Liver (tissue), 9 donors: ENCODE measurements around the gene CRHR1. TPM values are rescaled to one million over a fixed set of nuclear protein-coding genes. Genes with fewer than 3 reads are reported as not detected.

Experiments
- DNase-seq: peaks from one replicate; pipeline ENCODE4 v3.0.0-alpha.2; 2017; ENCODE audit warnings: low spot score
- H3K27ac ChIP-seq, 2 donors: one replicate each; pipeline ENCODE4 v1.7.0; 2013; ENCODE audit warnings: inconsistent platforms in 2 of 2, low read length in 2 of 2, control low read depth in 1 of 2, low read depth in 1 of 2, mild to moderate bottlenecking in 1 of 2
- H3K27me3 ChIP-seq, 4 donors: one replicate each; pipeline versions ENCODE4 v1.6.1 to v1.7.0; 2013; ENCODE audit warnings: low read length in 3 of 4, inconsistent platforms in 1 of 4, mild to moderate bottlenecking in 1 of 4, moderate library complexity in 1 of 4; ENCODE audit not compliant: control insufficient read depth in 4 of 4, insufficient read depth in 4 of 4
- H3K36me3 ChIP-seq, 4 donors: one replicate each; pipeline versions ENCODE4 v1.6.1 to v1.7.0; 2013; ENCODE audit warnings: low read length in 3 of 4, mild to moderate bottlenecking in 3 of 4, low read depth in 1 of 4, moderate library complexity in 1 of 4; ENCODE audit not compliant: control insufficient read depth in 4 of 4, insufficient read depth in 3 of 4
- H3K4me1 ChIP-seq, 4 donors: one replicate each; pipeline versions ENCODE4 v1.6.1 to v1.7.0; 2013; ENCODE audit warnings: low read length in 3 of 4, mild to moderate bottlenecking in 3 of 4, moderate library complexity in 1 of 4; ENCODE audit not compliant: control insufficient read depth in 4 of 4, insufficient read depth in 4 of 4
- H3K4me3 ChIP-seq, 3 donors: one replicate each; pipeline versions ENCODE4 v1.6.1 to v1.7.0; 2013; ENCODE audit warnings: low read length in 3 of 3, control low read depth in 1 of 3, low read depth in 1 of 3, mild to moderate bottlenecking in 1 of 3
- H3K9ac ChIP-seq, 2 donors: one replicate each; pipeline ENCODE4 v1.7.0; 2013; ENCODE audit warnings: low read length in 2 of 2, mild to moderate bottlenecking in 2 of 2, moderate library complexity in 2 of 2, control low read depth in 1 of 2, low read depth in 1 of 2
- H3K9me3 ChIP-seq, 4 donors: one replicate each; pipeline versions ENCODE4 v1.6.1 to v1.7.0; 2013; ENCODE audit warnings: low read length in 3 of 4; ENCODE audit not compliant: control insufficient read depth in 4 of 4
- FOXA1 ChIP-seq: IDR thresholded peaks from 2 replicates; pipeline ENCODE4 v1.6.1; 2016; ENCODE audit warnings: antibody characterized with exemption
- FOXA2 ChIP-seq: IDR thresholded peaks from 2 replicates; pipeline ENCODE4 v1.6.1; 2016; ENCODE audit warnings: antibody characterized with exemption
- GABPA ChIP-seq, 2 donors: IDR thresholded peaks in 1 of 2; conservative IDR thresholded peaks in 1 of 2; 2 replicates each; pipeline ENCODE4 v1.6.1; 2016; ENCODE audit warnings: antibody characterized with exemption in 2 of 2, mild to moderate bottlenecking in 1 of 2, moderate library complexity in 1 of 2
- HNF4A ChIP-seq, 2 donors: conservative IDR thresholded peaks; 2 replicates each; pipeline ENCODE4 v1.6.1; 2016; ENCODE audit warnings: antibody characterized with exemption in 2 of 2, mild to moderate bottlenecking in 2 of 2
- HNF4G ChIP-seq: IDR thresholded peaks from 2 replicates; pipeline ENCODE4 v1.6.1; 2016; ENCODE audit warnings: antibody characterized with exemption
- JUND ChIP-seq, 2 donors: IDR thresholded peaks; 2 replicates each; pipeline ENCODE4 v1.6.1; 2016; ENCODE audit warnings: antibody characterized with exemption in 2 of 2
- NR2F2 ChIP-seq: IDR thresholded peaks from 2 replicates; pipeline ENCODE4 v1.6.1; 2016; ENCODE audit warnings: antibody characterized with exemption
- RAD21 ChIP-seq, 2 donors: IDR thresholded peaks; 2 replicates each; pipeline ENCODE4 v1.6.1; 2016; ENCODE audit warnings: antibody characterized with exemption in 2 of 2, mild to moderate bottlenecking in 2 of 2
- SP1 ChIP-seq: IDR thresholded peaks from 2 replicates; pipeline ENCODE4 v1.6.1; 2018; ENCODE audit warnings: antibody characterized with exemption, mild to moderate bottlenecking
- TAF1 ChIP-seq: conservative IDR thresholded peaks from 2 replicates; pipeline ENCODE4 v1.6.1; 2016; ENCODE audit warnings: antibody characterized with exemption, mild to moderate bottlenecking
- YY1 ChIP-seq: IDR thresholded peaks from 2 replicates; pipeline ENCODE4 v1.6.1; 2016; ENCODE audit warnings: antibody characterized with exemption, mild to moderate bottlenecking
- WGBS: extraction: QIAGEN DNeasy Blood & Tissue Kit; methylation state at CpG from one replicate; pipeline ENCODE4 v1.1.7; 2013; 5-methylcytosine and 5-hydroxymethylcytosine counted together
- polyA plus RNA-seq, 2 donors: library from polyadenylated mRNA; stranded (reverse) in 1 of 2; unstranded in 1 of 2; fragments of 200-250 nt in 1 of 2; fragments of >200 nt in 1 of 2; fragmentation: Nextera tagmentation in 1 of 2; extraction: Ambion mirVana in 1 of 2; gene quantifications; one replicate each; pipeline versions ENCODE4 v1.2.1 to v1.2.3, GENCODE V29; 2013 to 2015
- total RNA-seq, 2 donors: library from RNA; depleted of rRNA; stranded (reverse); fragments of >200 nt; gene quantifications; one replicate each; pipeline ENCODE4 v1.2.3, GENCODE V29; 2014
- TF ChIP-seq, protein P1 (sequence below): IDR thresholded peaks from 2 replicates; pipeline ENCODE4 v1.6.1; 2016; ENCODE audit warnings: antibody characterized with exemption
- TF ChIP-seq, protein P2 (sequence below): IDR thresholded peaks from 2 replicates; pipeline ENCODE4 v1.6.1; 2016; ENCODE audit warnings: antibody characterized with exemption
- TF ChIP-seq, protein P3 (sequence below): IDR thresholded peaks from 2 replicates; pipeline ENCODE4 v1.6.1; 2016; ENCODE audit warnings: antibody characterized with exemption
- TF ChIP-seq, protein P4 (sequence below): fragments of 150-350 bp; IDR thresholded peaks from 2 replicates; pipeline ENCODE4 v1.5.1; 2017; ENCODE audit warnings: improper control_type of control experiment, low read depth, low read length; ENCODE audit not compliant: missing input control
- TF ChIP-seq, protein P5 (sequence below): IDR thresholded peaks from 2 replicates; pipeline ENCODE4 v1.6.1; 2016; ENCODE audit warnings: antibody characterized with exemption, mild to moderate bottlenecking
- donor health status: healthy.
- donor health status: healthy.
- donor health status: healthy.
- donor health status: healthy.
- donor health status: healthy.

Gene CRHR1
- total and polyA plus RNA-seq, 4 donors: not detected

DNA sequence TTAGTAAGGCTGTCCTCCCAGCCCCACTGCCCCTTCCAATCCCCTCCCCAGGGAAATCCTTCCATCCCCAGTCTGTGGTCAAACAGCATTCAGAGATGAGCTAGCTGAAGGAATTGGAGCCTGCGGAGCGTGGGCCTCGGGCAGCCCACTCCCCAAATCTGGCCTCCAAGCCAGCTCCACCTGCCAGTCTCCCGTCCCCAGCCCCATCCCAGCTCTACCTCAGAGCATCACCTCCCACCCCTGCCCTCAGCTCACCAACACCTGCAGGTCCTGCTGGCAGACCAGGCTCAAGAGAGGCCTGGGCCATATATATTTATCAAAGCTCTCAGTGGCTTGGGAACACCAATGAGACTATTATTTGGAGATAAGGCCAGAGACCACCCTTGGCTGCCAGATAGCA is 55.3 kb downstream of the CRHR1 start:
- DNase-seq: no peak
- Histone ChIP-seq H3K36me3 (no peaks in the 10 kb centered on the region), H3K4me1 (no peaks in the 10 kb centered on the region), H3K27ac (no peak overlapping the region), H3K9ac (no peak overlapping the region), H3K4me3 (no peak overlapping the region), H3K9me3 (no peaks in the 10 kb centered on the region), H3K27me3 (no peaks in the 10 kb centered on the region)
- TF ChIP-seq RAD21 (IDR thresholded peaks at IDR 0.05) (no peak), TAF1 (no peak), FOXA2 (no peak), HNF4G (no peak), FOXA1 (no peak), HNF4A (conservative IDR thresholded peaks at IDR 0.05) (no peak), JUND (IDR thresholded peaks at IDR 0.05) (no peak), GABPA (IDR thresholded peaks at IDR 0.05 in 1 of 2, conservative IDR thresholded peaks at IDR 0.05 in 1 of 2) (no peak), NR2F2 (no peak)
- TF ChIP-seq, protein P1, sequence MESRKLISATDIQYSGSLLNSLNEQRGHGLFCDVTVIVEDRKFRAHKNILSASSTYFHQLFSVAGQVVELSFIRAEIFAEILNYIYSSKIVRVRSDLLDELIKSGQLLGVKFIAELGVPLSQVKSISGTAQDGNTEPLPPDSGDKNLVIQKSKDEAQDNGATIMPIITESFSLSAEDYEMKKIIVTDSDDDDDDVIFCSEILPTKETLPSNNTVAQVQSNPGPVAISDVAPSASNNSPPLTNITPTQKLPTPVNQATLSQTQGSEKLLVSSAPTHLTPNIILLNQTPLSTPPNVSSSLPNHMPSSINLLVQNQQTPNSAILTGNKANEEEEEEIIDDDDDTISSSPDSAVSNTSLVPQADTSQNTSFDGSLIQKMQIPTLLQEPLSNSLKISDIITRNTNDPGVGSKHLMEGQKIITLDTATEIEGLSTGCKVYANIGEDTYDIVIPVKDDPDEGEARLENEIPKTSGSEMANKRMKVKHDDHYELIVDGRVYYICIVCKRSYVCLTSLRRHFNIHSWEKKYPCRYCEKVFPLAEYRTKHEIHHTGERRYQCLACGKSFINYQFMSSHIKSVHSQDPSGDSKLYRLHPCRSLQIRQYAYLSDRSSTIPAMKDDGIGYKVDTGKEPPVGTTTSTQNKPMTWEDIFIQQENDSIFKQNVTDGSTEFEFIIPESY: no peak
- TF ChIP-seq, protein P2, sequence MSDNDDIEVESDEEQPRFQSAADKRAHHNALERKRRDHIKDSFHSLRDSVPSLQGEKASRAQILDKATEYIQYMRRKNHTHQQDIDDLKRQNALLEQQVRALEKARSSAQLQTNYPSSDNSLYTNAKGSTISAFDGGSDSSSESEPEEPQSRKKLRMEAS: no peak
- TF ChIP-seq, protein P3, sequence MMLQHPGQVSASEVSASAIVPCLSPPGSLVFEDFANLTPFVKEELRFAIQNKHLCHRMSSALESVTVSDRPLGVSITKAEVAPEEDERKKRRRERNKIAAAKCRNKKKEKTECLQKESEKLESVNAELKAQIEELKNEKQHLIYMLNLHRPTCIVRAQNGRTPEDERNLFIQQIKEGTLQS: no peak
- TF ChIP-seq, protein P4, sequence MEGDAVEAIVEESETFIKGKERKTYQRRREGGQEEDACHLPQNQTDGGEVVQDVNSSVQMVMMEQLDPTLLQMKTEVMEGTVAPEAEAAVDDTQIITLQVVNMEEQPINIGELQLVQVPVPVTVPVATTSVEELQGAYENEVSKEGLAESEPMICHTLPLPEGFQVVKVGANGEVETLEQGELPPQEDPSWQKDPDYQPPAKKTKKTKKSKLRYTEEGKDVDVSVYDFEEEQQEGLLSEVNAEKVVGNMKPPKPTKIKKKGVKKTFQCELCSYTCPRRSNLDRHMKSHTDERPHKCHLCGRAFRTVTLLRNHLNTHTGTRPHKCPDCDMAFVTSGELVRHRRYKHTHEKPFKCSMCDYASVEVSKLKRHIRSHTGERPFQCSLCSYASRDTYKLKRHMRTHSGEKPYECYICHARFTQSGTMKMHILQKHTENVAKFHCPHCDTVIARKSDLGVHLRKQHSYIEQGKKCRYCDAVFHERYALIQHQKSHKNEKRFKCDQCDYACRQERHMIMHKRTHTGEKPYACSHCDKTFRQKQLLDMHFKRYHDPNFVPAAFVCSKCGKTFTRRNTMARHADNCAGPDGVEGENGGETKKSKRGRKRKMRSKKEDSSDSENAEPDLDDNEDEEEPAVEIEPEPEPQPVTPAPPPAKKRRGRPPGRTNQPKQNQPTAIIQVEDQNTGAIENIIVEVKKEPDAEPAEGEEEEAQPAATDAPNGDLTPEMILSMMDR: no peak
- WGBS: 88% methylated on average over 4 of the region's 4 CpGs

DNA sequence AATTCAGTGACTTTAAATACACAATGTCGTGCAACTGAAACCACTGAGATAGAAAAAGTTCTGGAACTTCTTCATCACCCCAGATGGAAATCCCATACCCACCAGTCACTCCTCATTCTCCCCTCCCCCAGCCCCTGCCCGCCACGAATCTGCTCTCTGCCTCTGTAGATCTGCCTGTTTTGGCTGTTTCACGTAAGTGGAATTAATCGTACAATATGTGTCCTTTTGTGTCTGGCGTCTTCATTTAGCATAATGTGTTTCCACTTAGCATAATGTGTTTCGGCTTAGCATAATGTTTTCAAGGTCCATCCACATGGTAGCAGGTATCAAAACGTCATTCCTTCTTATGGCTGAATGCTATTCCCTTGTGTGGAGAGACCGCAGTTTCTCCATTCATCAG is 57.1 kb downstream of the CRHR1 start:
- H3K36me3 ChIP-seq: no peaks in the 10 kb centered on the region
- no peak overlapping the region for H3K9ac ChIP-seq
- no peak for DNase-seq
- H3K27ac ChIP-seq: no peak overlapping the region
- TF ChIP-seq, protein P5, sequence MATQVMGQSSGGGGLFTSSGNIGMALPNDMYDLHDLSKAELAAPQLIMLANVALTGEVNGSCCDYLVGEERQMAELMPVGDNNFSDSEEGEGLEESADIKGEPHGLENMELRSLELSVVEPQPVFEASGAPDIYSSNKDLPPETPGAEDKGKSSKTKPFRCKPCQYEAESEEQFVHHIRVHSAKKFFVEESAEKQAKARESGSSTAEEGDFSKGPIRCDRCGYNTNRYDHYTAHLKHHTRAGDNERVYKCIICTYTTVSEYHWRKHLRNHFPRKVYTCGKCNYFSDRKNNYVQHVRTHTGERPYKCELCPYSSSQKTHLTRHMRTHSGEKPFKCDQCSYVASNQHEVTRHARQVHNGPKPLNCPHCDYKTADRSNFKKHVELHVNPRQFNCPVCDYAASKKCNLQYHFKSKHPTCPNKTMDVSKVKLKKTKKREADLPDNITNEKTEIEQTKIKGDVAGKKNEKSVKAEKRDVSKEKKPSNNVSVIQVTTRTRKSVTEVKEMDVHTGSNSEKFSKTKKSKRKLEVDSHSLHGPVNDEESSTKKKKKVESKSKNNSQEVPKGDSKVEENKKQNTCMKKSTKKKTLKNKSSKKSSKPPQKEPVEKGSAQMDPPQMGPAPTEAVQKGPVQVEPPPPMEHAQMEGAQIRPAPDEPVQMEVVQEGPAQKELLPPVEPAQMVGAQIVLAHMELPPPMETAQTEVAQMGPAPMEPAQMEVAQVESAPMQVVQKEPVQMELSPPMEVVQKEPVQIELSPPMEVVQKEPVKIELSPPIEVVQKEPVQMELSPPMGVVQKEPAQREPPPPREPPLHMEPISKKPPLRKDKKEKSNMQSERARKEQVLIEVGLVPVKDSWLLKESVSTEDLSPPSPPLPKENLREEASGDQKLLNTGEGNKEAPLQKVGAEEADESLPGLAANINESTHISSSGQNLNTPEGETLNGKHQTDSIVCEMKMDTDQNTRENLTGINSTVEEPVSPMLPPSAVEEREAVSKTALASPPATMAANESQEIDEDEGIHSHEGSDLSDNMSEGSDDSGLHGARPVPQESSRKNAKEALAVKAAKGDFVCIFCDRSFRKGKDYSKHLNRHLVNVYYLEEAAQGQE: no peak
- TF ChIP-seq SP1 (no peak), JUND (IDR thresholded peaks at IDR 0.05) (no peak), GABPA (IDR thresholded peaks at IDR 0.05 in 1 of 2, conservative IDR thresholded peaks at IDR 0.05 in 1 of 2) (no peak), RAD21 (IDR thresholded peaks at IDR 0.05) (no peak), FOXA2 (no peak), FOXA1 (no peak), YY1 (no peak)
- TF ChIP-seq, protein P1: no peak
- no peaks in the 10 kb centered on the region for H3K4me1 ChIP-seq
- H3K4me3 ChIP-seq: no peak overlapping the region
- no peaks in the 10 kb centered on the region for H3K9me3 ChIP-seq
- 80% methylated on average over 9 of the region's 9 CpGs for WGBS
- H3K27me3 ChIP-seq: no peaks in the 10 kb centered on the region
